ENCODE measurements around the gene C1QTNF3.

The C1QTNF3 gene

GRCh38 chr5:33992864-33993263 lies 50.1 kb downstream of the C1QTNF3 start:
- DNase-seq = no peak

- no peak for DNase-seq
These were observed 57.6 kb downstream of the C1QTNF3 start for GRCh38 chr5:33985447-33985846.

- no peak for DNase-seq
These were observed 58.3 kb downstream of the C1QTNF3 start, which contains the start of gene SLC45A2 for GRCh38 chr5:33984671-33985124. Gene SLC45A2, minus strand, starts transcription at chr5:33984693. Its CDS starts 110 bp downstream, at chr5:33984583.

- no peak for DNase-seq
These were observed 58.8 kb downstream of the C1QTNF3 start for GRCh38 chr5:33984178-33984577.

GRCh38 chr5:33981408-33982162 lies 61.4 kb downstream of the C1QTNF3 start:
- DNase-seq = no peak

- no peak for DNase-seq
These were observed 63.0 kb downstream of the C1QTNF3 start for GRCh38 chr5:33980030-33980429.

- DNase-seq = no peak
These were observed 64.7 kb downstream of the C1QTNF3 start for GRCh38 chr5:33978306-33978705.

GRCh38 chr5:33976307-33976706 lies 66.7 kb downstream of the C1QTNF3 start:
- DNase-seq = no peak

- DNase-seq = no peak
These were observed 67.2 kb downstream of the C1QTNF3 start for GRCh38 chr5:33975852-33976251.

GRCh38 chr5:33973271-33973670 lies 69.7 kb downstream of the C1QTNF3 start:
- DNase-seq = no peak

GRCh38 chr5:33969572-33970452 lies 73.2 kb downstream of the C1QTNF3 start:
- DNase-seq = no peak

GRCh38 chr5:33968211-33969005 lies 74.6 kb downstream of the C1QTNF3 start:
- DNase-seq = no peak

All from NK-92 treated with Interleukin-12 subunit alpha and Interleukin-12 subunit beta, amount 100 ng/mL, for 24 hours (cell line).